ENCODE data around the gene POTEC. TPM values are rescaled to one million over a fixed set of nuclear protein-coding genes. Genes with fewer than 3 reads are reported as not detected.

Gene POTEC
- total RNA-seq, 1 donor from 2014 or later: not detected

Other genes with a start within 250 kb of the POTEC start
- under 0.01 TPM in 1 of 2 replicates, not detected in the other for gene ANKRD30B, start 204.6 kb upstream of the POTEC start, total RNA-seq